GM19099 (cell line): ENCODE results near the gene PEDS1.
A peak's percentile ranks its signal among the peaks of the same experiment; 100 is the strongest.

Source experiments
- POLR2A ChIP-seq: IDR thresholded peaks from 3 replicates; pipeline ENCODE4 v1.6.1; 2011; ENCODE audit warnings: low read depth; ENCODE audit not compliant: insufficient read length; ENCODE audit errors: extremely low read depth

The PEDS1 gene

GRCh38 chr20:50192364-50193198 lies 39.1 kb upstream of the PEDS1 start:
- no peak for TF ChIP-seq POLR2A

DNA sequence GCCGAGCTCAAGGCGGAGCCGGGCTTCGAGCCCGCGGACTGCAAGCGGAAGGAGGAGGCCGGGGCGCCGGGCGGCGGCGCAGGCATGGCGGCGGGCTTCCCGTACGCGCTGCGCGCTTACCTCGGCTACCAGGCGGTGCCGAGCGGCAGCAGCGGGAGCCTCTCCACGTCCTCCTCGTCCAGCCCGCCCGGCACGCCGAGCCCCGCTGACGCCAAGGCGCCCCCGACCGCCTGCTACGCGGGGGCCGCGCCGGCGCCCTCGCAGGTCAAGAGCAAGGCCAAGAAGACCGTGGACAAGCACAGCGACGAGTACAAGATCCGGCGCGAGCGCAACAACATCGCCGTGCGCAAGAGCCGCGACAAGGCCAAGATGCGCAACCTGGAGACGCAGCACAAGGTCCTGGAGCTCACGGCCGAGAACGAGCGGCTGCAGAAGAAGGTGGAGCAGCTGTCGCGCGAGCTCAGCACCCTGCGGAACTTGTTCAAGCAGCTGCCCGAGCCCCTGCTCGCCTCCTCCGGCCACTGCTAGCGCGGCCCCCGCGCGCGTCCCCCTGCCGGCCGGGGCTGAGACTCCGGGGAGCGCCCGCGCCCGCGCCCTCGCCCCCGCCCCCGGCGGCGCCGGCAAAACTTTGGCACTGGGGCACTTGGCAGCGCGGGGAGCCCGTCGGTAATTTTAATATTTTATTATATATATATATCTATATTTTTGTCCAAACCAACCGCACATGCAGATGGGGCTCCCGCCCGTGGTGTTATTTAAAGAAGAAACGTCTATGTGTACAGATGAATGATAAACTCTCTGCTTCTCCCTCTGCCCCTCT lies 38.2 kb upstream of the PEDS1 start:
- peak; percentile 35 for TF ChIP-seq POLR2A

GRCh38 chr20:50191065-50191543 lies 37.6 kb upstream of the PEDS1 start:
- TF ChIP-seq POLR2A = no peak

- TF ChIP-seq POLR2A = peak; percentile 70
These were observed 36.9 kb upstream of the PEDS1 start, which contains the start of gene CEBPB for GRCh38 chr20:50190251-50191064. Gene CEBPB, plus strand, starts transcription at chr20:50190830. Its CDS starts 204 bp downstream, at chr20:50191034.

GRCh38 chr20:50189681-50190250 lies 36.2 kb upstream of the PEDS1 start:
- no peak for TF ChIP-seq POLR2A

- TF ChIP-seq POLR2A = no peak
These were observed 35.6 kb upstream of the PEDS1 start for GRCh38 chr20:50188879-50189680.

DNA sequence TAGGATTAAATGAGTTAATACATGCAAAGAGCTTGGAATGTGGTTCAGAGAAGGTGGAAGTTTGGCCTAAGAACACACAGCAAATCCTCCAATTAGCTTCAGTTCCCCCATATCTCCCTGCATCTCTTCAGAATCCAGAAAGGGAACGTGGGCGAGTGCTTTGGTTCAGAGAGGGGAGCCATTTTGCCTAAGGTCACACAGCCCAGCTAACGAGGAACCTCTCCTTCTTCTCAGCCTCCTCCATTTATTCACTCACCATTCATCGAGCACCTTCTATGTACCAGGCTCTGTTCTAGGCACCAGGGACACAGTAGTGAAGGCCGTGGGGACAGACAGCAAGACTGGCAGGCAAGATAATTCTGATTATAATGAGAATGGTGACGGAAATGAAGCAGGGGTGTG lies 34.8 kb upstream of the PEDS1 start:
- no peak for TF ChIP-seq POLR2A

- no peak for TF ChIP-seq POLR2A
These were observed 34.0 kb upstream of the PEDS1 start for GRCh38 chr20:50187403-50188051.

GRCh38 chr20:50186987-50187402 lies 33.5 kb upstream of the PEDS1 start:
- no peak for TF ChIP-seq POLR2A

DNA sequence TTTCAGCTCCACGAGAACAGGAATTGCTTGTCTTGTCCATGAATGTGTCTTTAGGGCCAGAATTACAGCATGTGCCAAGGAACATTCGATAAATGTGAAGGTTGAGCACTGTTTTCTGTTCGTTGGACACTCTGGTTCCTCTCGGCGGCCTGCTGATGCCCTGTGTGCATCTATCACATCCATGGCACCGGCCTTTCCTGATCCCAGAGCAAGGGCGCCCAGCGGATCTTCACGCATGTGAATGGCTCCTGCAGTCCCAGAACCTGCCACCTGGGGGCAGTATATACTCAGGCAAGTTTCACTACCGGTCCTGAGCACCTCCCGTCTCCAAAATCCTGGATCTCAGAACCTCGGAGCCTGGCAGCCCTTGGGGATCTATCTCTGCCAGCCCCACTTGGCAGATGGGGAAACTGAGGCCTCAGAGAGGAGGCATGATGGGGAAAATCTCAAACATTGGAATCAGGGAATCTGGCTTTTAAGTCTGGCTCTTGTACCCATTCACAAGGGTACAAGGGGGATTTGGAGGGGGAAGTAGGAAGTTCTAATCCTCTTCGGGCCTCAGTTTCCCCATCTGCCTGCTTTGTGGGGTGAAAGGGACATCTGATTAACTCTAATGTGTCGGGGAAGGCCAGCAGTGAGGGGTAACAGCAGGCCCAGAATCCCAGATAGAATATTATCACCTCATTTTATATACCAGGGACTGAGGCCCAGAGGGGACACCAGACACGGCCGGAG lies 32.8 kb upstream of the PEDS1 start:
- no peak for TF ChIP-seq POLR2A

DNA sequence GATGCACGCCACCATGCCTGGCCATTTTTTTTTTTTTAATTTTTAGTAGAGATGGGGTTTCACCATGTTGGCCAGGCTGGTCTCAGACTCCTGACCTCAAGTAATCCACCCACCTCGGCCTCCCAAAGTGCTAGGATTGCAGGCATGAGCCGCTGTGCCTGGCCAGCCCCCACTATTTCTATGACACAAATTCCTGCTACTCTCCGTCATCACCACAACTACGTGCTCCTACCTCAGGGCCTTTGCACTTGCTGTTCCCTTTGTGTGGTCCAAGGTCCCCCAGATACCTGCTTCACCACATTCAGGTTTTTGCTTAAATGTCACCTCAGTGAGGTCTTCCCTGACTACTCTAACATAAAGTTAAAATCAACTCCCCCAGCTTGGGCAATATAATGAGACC lies 31.9 kb upstream of the PEDS1 start:
- TF ChIP-seq POLR2A = no peak

GRCh38 chr20:50182346-50182745 lies 28.8 kb upstream of the PEDS1 start:
- TF ChIP-seq POLR2A = no peak

- TF ChIP-seq POLR2A = no peak
These were observed 27.8 kb upstream of the PEDS1 start for GRCh38 chr20:50181344-50181743.
